ENCODE data around the gene SMIM44. TPM values are rescaled to one million over a fixed set of nuclear protein-coding genes. Genes with fewer than 3 reads are reported as not detected.
"Not testable (repeated sequence)": the region's sequence is repeated elsewhere in the genome, so short reads cannot be mapped to it uniquely, and the experiment has no call there.

Gene SMIM44
- total RNA-seq, 1 donor from 2014 or later, result not detected

DNA sequence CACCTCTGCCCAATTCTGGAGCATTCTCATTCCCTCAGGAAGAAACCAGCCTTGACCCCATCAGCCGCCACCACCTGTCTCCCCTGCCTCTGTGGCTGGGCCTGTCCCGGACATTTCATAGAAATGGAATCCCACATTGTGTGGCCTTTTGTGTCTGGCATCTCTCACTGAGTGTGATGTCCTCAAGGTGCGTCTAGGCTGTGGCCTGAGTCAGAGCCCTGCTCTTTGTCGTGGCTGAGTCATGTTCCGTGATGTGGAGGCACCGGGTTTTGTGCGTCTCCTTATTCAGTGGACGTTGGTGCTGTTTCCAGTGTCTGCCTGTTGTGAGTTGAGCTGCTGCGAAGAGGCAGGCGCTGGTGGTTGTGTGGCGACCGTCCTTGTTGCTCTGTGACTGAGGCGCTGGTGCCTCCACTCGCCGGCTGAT is 26.3 kb upstream of the SMIM44 start:
- TF ChIP-seq, protein P1, sequence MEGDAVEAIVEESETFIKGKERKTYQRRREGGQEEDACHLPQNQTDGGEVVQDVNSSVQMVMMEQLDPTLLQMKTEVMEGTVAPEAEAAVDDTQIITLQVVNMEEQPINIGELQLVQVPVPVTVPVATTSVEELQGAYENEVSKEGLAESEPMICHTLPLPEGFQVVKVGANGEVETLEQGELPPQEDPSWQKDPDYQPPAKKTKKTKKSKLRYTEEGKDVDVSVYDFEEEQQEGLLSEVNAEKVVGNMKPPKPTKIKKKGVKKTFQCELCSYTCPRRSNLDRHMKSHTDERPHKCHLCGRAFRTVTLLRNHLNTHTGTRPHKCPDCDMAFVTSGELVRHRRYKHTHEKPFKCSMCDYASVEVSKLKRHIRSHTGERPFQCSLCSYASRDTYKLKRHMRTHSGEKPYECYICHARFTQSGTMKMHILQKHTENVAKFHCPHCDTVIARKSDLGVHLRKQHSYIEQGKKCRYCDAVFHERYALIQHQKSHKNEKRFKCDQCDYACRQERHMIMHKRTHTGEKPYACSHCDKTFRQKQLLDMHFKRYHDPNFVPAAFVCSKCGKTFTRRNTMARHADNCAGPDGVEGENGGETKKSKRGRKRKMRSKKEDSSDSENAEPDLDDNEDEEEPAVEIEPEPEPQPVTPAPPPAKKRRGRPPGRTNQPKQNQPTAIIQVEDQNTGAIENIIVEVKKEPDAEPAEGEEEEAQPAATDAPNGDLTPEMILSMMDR (IDR thresholded peaks at IDR 0.05; ENCODE audit: partially characterized antibody, unreplicated experiment), result no peak
- no peak overlapping the region for H3K27ac Mint-ChIP-seq (ENCODE audit: unreplicated experiment)
- H3K27me3 Mint-ChIP-seq (ENCODE audit: unreplicated experiment), result peaks cover 7% of the 10 kb centered on the region
- no peaks in the 10 kb centered on the region for H3K36me3 Mint-ChIP-seq (ENCODE audit: unreplicated experiment)
- H3K9me3 Mint-ChIP-seq (ENCODE audit: unreplicated experiment), result peaks cover 4% of the 10 kb centered on the region
- peak overlapping the region; percentile 34 for H3K4me3 Mint-ChIP-seq (ENCODE audit: unreplicated experiment)
- no peak for DNase-seq
- H3K4me1 Mint-ChIP-seq (ENCODE audit: low read depth, unreplicated experiment), result peaks cover 19% of the 10 kb centered on the region

DNA sequence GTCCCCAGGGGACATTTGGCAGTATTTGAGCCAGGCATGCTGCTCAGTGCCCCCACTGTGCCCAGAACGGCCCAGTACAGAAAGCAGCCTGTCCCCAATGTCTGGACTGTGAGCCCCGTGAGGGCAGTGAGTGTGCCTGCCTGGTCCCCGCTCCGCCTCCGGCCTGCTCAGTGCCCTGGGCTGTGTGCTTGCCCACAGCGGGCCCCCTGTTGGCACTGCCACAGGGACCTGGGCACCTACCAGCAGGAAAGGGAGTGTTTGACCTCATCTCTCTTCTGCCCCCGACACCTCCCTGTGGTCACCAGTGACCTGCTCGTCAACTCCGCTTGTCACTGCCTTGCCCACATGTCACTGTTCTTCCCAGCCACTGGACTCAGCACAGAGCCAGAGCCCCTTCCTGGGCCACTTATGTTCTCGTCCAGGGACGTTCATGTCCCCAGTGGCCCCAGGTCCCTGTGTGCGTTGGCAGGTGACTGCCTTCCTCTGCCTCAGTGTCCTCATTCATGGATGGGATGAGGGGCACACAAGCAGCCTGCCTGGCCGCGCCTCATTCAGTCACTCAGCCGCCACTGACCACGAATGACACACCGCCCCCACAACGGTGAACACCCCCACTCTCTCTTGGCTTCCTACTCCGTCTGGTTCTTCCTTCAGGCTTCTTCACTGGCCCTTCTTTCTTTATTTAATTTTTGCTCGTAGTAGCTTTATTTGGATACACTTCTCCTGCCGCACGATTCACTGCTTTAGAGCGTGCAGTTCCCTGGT is 25.7 kb upstream of the SMIM44 start:
- H3K4me1 Mint-ChIP-seq (ENCODE audit: low read depth, unreplicated experiment), result peaks cover 15% of the 10 kb centered on the region
- DNase-seq, result no peak
- H3K36me3 Mint-ChIP-seq (ENCODE audit: unreplicated experiment), result no peaks in the 10 kb centered on the region
- H3K27ac Mint-ChIP-seq (ENCODE audit: unreplicated experiment), result no peak overlapping the region
- peaks cover 7% of the 10 kb centered on the region for H3K27me3 Mint-ChIP-seq (ENCODE audit: unreplicated experiment)
- TF ChIP-seq, protein P1 (IDR thresholded peaks at IDR 0.05; ENCODE audit: partially characterized antibody, unreplicated experiment), result no peak
- H3K9me3 Mint-ChIP-seq (ENCODE audit: unreplicated experiment), result peaks cover 4% of the 10 kb centered on the region
- peak overlapping the region; percentile 65 for H3K4me3 Mint-ChIP-seq (ENCODE audit: unreplicated experiment)

DNA sequence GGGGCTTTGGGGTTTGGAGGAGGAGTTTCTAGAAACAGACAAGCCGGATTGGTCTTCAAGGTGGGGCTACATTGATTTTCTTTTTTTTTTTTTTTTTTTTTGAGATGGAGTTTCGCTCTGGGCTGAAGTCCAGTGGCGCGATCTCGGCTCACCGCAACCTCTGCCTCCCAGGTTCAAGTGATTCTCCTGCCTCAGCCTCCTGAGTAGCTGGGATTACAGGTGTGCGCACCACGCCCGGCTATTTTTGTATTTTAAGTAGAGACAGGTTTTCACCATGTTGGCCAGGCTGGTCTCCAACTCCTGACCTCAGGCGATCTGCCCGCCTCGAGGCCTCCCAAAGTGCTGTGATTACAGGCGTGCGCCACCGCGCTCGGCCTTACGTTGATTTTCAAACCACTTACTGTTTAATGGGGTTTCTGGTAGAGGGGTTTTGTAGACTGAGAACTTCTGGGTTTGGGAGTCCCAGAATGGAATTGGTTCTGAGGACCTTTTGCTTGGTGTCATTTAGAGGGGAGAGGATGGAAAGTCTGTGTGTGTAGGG is 24.9 kb upstream of the SMIM44 start:
- H3K27ac Mint-ChIP-seq (ENCODE audit: unreplicated experiment); DNase-seq; H3K27me3 Mint-ChIP-seq (ENCODE audit: unreplicated experiment): not testable (repeated sequence)

DNA sequence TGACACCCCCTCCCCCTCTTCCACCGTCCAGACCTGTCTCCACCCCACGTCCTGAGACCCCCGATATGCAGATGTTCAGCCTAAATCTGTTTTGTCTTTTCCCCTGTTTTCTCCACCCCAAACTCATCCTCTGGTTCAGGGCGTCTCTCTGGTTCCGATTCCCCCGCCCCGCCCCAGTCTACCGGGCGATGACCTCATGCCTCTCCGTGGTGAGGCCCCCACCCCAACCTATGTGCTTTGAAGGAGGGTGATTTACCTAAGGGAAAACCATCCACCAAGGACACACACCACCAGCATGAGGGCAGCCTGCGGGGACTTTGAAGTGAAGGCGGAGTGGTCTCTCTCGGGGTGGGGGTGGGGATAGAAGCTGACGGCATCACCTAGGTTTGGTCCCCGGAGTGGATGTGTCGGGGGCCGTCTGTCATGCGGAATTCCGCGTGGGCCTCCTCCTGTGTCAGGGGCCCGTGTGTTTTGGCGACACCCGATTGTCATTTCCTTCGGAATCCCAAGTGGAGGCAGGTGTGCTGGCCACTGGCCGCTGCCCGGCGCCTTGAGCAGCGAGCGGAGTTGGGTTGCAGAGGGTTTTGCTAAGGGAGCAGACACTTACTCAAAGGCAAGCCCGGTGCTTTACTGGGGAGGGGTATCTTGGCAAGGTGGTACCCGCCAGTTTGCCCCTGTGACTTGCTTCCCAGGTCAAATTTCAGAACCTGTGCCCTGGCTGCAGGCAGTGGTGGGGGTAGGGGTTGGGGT is 24.3 kb upstream of the SMIM44 start:
- H3K4me1 Mint-ChIP-seq (ENCODE audit: low read depth, unreplicated experiment), result peaks cover 10% of the 10 kb centered on the region
- no peaks in the 10 kb centered on the region for H3K36me3 Mint-ChIP-seq (ENCODE audit: unreplicated experiment)
- DNase-seq, result peak; percentile 40
- H3K27ac Mint-ChIP-seq (ENCODE audit: unreplicated experiment), result peak overlapping the region; percentile 79
- H3K9me3 Mint-ChIP-seq (ENCODE audit: unreplicated experiment), result peaks cover 5% of the 10 kb centered on the region
- TF ChIP-seq, protein P1 (IDR thresholded peaks at IDR 0.05; ENCODE audit: partially characterized antibody, unreplicated experiment), result no peak
- H3K27me3 Mint-ChIP-seq (ENCODE audit: unreplicated experiment), result peaks cover 7% of the 10 kb centered on the region
- peak overlapping the region; percentile 93 for H3K4me3 Mint-ChIP-seq (ENCODE audit: unreplicated experiment)

More for the DNA sequence above, 24.9 kb upstream of the SMIM44 start:
- H3K9me3 Mint-ChIP-seq (ENCODE audit: unreplicated experiment); H3K36me3 Mint-ChIP-seq (ENCODE audit: unreplicated experiment): not testable (repeated sequence)
- peaks cover 12% of the 10 kb centered on the region for H3K4me1 Mint-ChIP-seq (ENCODE audit: low read depth, unreplicated experiment)
- H3K4me3 Mint-ChIP-seq (ENCODE audit: unreplicated experiment), result peak overlapping the region; percentile 93

DNA sequence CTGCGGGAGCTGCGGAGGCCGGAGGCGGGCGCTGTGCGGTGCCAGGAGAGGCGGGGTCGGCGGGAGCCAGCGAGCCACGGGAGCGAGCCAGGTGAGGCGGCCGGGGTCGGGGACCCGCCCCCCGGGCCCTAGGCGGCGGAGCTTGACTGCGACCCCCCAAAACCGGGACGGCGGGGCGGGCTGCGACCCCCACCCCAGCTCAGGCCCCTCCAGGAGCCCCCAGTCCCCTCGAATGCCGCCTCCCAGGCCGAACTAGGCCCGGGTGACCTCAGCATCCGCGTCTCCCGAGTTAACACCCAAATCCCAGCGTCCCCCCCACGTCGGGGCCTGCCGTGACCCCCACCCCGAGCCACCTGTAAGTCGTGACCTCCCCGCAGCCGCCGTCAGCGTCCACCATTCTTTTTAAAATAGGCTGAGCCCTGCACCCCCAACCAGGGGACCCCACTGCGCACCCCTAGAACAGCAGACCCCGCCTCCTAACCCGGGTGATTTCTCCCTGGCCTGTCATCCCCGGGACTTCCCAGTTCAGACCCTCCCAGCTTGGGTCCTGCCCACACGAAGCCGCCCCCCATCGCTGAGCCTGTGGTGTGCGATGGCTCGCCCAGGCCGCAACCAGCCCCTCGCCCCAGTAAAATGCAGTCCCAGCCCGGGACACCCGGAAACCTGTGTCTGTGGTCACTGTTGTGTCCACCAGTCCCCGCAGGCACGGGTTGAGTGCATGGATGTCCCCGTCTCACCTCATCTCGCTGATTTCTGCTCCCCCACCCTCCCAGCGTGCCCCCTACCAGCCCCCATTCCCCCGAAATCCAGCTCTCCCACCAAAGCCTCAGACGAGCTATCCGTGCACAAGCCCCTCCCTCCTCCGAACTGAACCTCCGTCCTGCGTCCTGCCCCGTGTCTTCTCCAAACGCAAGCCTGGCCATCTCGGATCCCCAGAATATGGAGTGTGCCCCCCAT is 23.4 kb upstream of the SMIM44 start:
- Mint-ChIP-seq H3K27me3 (ENCODE audit: unreplicated experiment) (peaks cover 7% of the 10 kb centered on the region), H3K4me1 (ENCODE audit: low read depth, unreplicated experiment) (peaks cover 9% of the 10 kb centered on the region), H3K36me3 (ENCODE audit: unreplicated experiment) (no peaks in the 10 kb centered on the region), H3K4me3 (ENCODE audit: unreplicated experiment) (peak overlapping the region; percentile 93), H3K9me3 (ENCODE audit: unreplicated experiment) (peaks cover 5% of the 10 kb centered on the region), H3K27ac (ENCODE audit: unreplicated experiment) (peak overlapping the region; percentile 79)
- TF ChIP-seq, protein P1 (IDR thresholded peaks at IDR 0.05; ENCODE audit: partially characterized antibody, unreplicated experiment), result no peak
- DNase-seq, result no peak
